HG02588 (cell line): ENCODE measurements around the gene RNF43.

ENCODE experiments used
- ATAC-seq: cut with Tn5 transposase; IDR thresholded peaks from one replicate; pipeline ENCODE4 v1.9.1; 2021; ENCODE audit warnings: mild to moderate bottlenecking, moderate library complexity; ENCODE audit not compliant: unreplicated experiment

Gene RNF43

GRCh38 chr17:58417300-58418092 is at the start of gene RNF43:
Gene RNF43 (minus strand): TSS chr17:58417534. CDS start chr17:58415577, 1,957 bp downstream.
- ATAC-seq, result peak; percentile 93

GRCh38 chr17:58455491-58455890 is 38.2 kb upstream of the RNF43 start:
- ATAC-seq, result no peak

GRCh38 chr17:58452738-58453137 is 35.4 kb upstream of the RNF43 start:
- no peak for ATAC-seq

GRCh38 chr17:58447039-58447975 is 30.0 kb upstream of the RNF43 start:
- no peak for ATAC-seq

- no peak for ATAC-seq
Observed at GRCh38 chr17:58446086-58446485, 28.8 kb upstream of the RNF43 start.

- no peak for ATAC-seq
Observed at GRCh38 chr17:58436805-58437239, 19.5 kb upstream of the RNF43 start.

- ATAC-seq, result no peak
Observed at GRCh38 chr17:58436245-58436644, 18.9 kb upstream of the RNF43 start.

- no peak for ATAC-seq
Observed at GRCh38 chr17:58432806-58433573, 15.7 kb upstream of the RNF43 start.

- no peak for ATAC-seq
Observed at GRCh38 chr17:58427807-58428206, 10.5 kb upstream of the RNF43 start.

- no peak for ATAC-seq
Observed at GRCh38 chr17:58421711-58422110, 4.4 kb upstream of the RNF43 start.

- ATAC-seq, result no peak
Observed at GRCh38 chr17:58420827-58421226, 3.5 kb upstream of the RNF43 start.

- no peak for ATAC-seq
Observed at GRCh38 chr17:58416937-58417299, 416 bp downstream of the RNF43 start.

- ATAC-seq, result no peak
Observed at GRCh38 chr17:58416396-58416795, 938 bp downstream of the RNF43 start.

GRCh38 chr17:58415371-58416055 is 1.8 kb downstream of the RNF43 start:
- no peak for ATAC-seq

GRCh38 chr17:58414596-58414997 is 2.7 kb downstream of the RNF43 start:
- no peak for ATAC-seq

- no peak for ATAC-seq
Observed at GRCh38 chr17:58413684-58414083, 3.6 kb downstream of the RNF43 start.

GRCh38 chr17:58412961-58413586 is 4.3 kb downstream of the RNF43 start:
- no peak for ATAC-seq

- ATAC-seq, result no peak
Observed at GRCh38 chr17:58412064-58412703, 5.2 kb downstream of the RNF43 start.

- ATAC-seq, result no peak
Observed at GRCh38 chr17:58411408-58411894, 5.9 kb downstream of the RNF43 start.
